GM12878 (cell line): Measurements from ENCODE around the gene ACOX1. TPM values are rescaled to one million over a fixed set of nuclear protein-coding genes. Genes with fewer than 3 reads are reported as not detected.

ENCODE experiments used
- ATAC-seq: fragments of 200-7000 bp; cut with Tn5 transposase; 3 replicates; pipeline ENCODE4 v1.9.1; 2020; ENCODE audit warnings: mild to moderate bottlenecking, moderate library complexity
- BruUV-seq: library from RNA; stranded (reverse); fragments of 400-500 nt; replicated peaks from 2 replicates; lab custom pipeline; 2021; lab: Mats Ljungman, UMichigan
- CTCF ChIA-PET: fragments of 300-600 bp; sonication (Branson Sonifier 250); formaldehyde crosslinking; extraction: SDS; loops from one replicate; lab custom pipeline; 2021; ENCODE audit warnings: inconsistent platforms; lab: Yijun Ruan, JAX
- POLR2A ChIA-PET: fragments of 350-600 bp; formaldehyde crosslinking; extraction: SDS; loops from one replicate; lab custom pipeline; 2021; ENCODE audit warnings: inconsistent platforms; lab: Charles Lee
- RAD21 ChIA-PET: fragments of 300-600 bp; sonication (Branson Sonifier 250); formaldehyde crosslinking; loops from one replicate; lab custom pipeline; 2023; ENCODE audit warnings: antibody characterized with exemption; ENCODE audit not compliant: unreplicated experiment; lab: Charles Lee
- SMC1A ChIA-PET: fragments of 300-600 bp; sonication (Branson Sonifier 250); formaldehyde crosslinking; loops from one replicate; lab custom pipeline; 2023; ENCODE audit not compliant: unreplicated experiment, uncharacterized antibody; lab: Charles Lee
- DNase-seq: peaks from one replicate; pipeline ENCODE4 v3.0.0-alpha.2; 2011; ENCODE audit warnings: low read depth, low spot score
- FAIRE-seq: peaks from 3 replicates; lab custom pipeline; 2011; peaks lifted over from hg19 to GRCh38; lab: Jason Lieb, UNC
- H2AFZ ChIP-seq: 2 replicates; pipeline ENCODE4 v1.6.0; 2011; ENCODE audit warnings: low read depth, low read length, control low read depth; ENCODE audit not compliant: control insufficient read depth
- H3K27ac ChIP-seq: 2 replicates; pipeline ENCODE4 v1.5.1; 2011; ENCODE audit warnings: control low read depth; ENCODE audit not compliant: control insufficient read depth, insufficient read depth
- H3K27me3 ChIP-seq, 2 experiments: replicated peaks in 1 of 2; 2 replicates each; pipeline versions ENCODE4 v1.6.0 to v1.6.1; 2011; ENCODE audit warnings: low read length in 1 of 2; ENCODE audit not compliant: control insufficient read depth in 2 of 2, insufficient read depth in 2 of 2
- H3K36me3 ChIP-seq, 2 experiments: 2 replicates each; pipeline ENCODE4 v1.5.1; 2011; ENCODE audit warnings: low read length in 1 of 2; ENCODE audit not compliant: control insufficient read depth in 2 of 2, insufficient read depth in 2 of 2
- H3K4me1 ChIP-seq: 2 replicates; pipeline ENCODE4 v1.6.1; 2011; ENCODE audit warnings: mild to moderate bottlenecking, low read length, moderate library complexity, mixed read lengths; ENCODE audit not compliant: control insufficient read depth, insufficient read depth
- H3K4me2 ChIP-seq: 2 replicates; pipeline ENCODE4 v1.6.0; 2011; ENCODE audit warnings: control low read depth; ENCODE audit not compliant: control insufficient read depth, insufficient read depth
- H3K4me3 ChIP-seq: fragments of 200-600 bp; sonication (generic); 2 replicates; pipeline ENCODE4 v1.5.1; 2016
- H3K79me2 ChIP-seq: 2 replicates; pipeline ENCODE4 v1.6.0; 2011; ENCODE audit warnings: low read length; ENCODE audit not compliant: control insufficient read depth, insufficient read depth
- H3K9ac ChIP-seq: 2 replicates; pipeline ENCODE4 v1.8.0; 2011; ENCODE audit warnings: low read length, control low read depth, mixed read lengths; ENCODE audit not compliant: control insufficient read depth, insufficient read depth
- H3K9me3 ChIP-seq: replicated peaks from 3 replicates; pipeline ENCODE4 v1.5.1; 2011; ENCODE audit warnings: mild to moderate bottlenecking, low read length; ENCODE audit not compliant: control insufficient read depth, insufficient read depth
- H4K20me1 ChIP-seq: 2 replicates; pipeline ENCODE4 v1.6.0; 2011; ENCODE audit not compliant: control insufficient read depth, insufficient read depth
- BMI1 ChIP-seq: fragments of 450-650 bp; IDR thresholded peaks from 2 replicates; pipeline ENCODE4 v1.6.1; 2016; ENCODE audit warnings: mild to moderate bottlenecking, moderate library complexity, borderline replicate concordance
- CBX5 ChIP-seq: sonication (generic); IDR thresholded peaks from 2 replicates; pipeline ENCODE4 v1.6.1; 2016; ENCODE audit warnings: low read depth, moderate library complexity, mild to moderate bottlenecking, inconsistent platforms
- CHD4 ChIP-seq: fragments of 200-600 bp; sonication (generic); IDR thresholded peaks from 2 replicates; pipeline ENCODE4 v1.6.1; 2016; ENCODE audit warnings: mild to moderate bottlenecking
- DPF2 ChIP-seq: fragments of 450-650 bp; IDR thresholded peaks from 2 replicates; pipeline ENCODE4 v1.6.1; 2017; ENCODE audit warnings: mild to moderate bottlenecking
- EZH2 ChIP-seq: IDR thresholded peaks from 2 replicates; pipeline ENCODE4 v1.6.1; 2012; ENCODE audit warnings: low read depth, mild to moderate bottlenecking, control low read depth, inconsistent platforms, low read length, borderline replicate concordance; ENCODE audit not compliant: control insufficient read depth
- FOXM1 ChIP-seq: IDR thresholded peaks from 2 replicates; pipeline ENCODE4 v1.6.1; 2012; ENCODE audit warnings: low read depth, mild to moderate bottlenecking, inconsistent platforms, low read length, moderate library complexity
- IKZF2 ChIP-seq, 2 experiments: fragments of 450-650 bp; IDR thresholded peaks; 2 replicates each; pipeline ENCODE4 v1.6.1; 2017; ENCODE audit warnings: mild to moderate bottlenecking in 2 of 2, moderate library complexity in 2 of 2
- NBN ChIP-seq: fragments of 450-650 bp; IDR thresholded peaks from 2 replicates; pipeline ENCODE4 v1.6.1; 2016
- NFYB ChIP-seq: IDR thresholded peaks from 2 replicates; pipeline ENCODE4 v1.6.1; 2011; ENCODE audit warnings: low read depth, mild to moderate bottlenecking, low read length, improper control_type of control experiment, moderate library complexity; ENCODE audit not compliant: insufficient read depth
- POU2F2 ChIP-seq: IDR thresholded peaks from 3 replicates; pipeline ENCODE4 v1.6.1; 2011; ENCODE audit warnings: low read depth, mild to moderate bottlenecking, low read length, borderline replicate concordance
- TARDBP ChIP-seq: IDR thresholded peaks from 2 replicates; pipeline ENCODE4 v1.6.1; 2016; ENCODE audit warnings: borderline replicate concordance
- TBL1XR1 ChIP-seq: IDR thresholded peaks from 2 replicates; pipeline ENCODE4 v1.6.1; 2012; ENCODE audit warnings: low read depth, low read length, improper control_type of control experiment
- ZNF217 ChIP-seq: fragments of 450-650 bp; IDR thresholded peaks from 2 replicates; pipeline ENCODE4 v1.6.1; 2017; ENCODE audit warnings: antibody characterized with exemption, mild to moderate bottlenecking
- WGBS: methylation state at CpG from one replicate; pipeline ENCODE4 v1.1.6; 2016; ENCODE audit warnings: low lambda C conversion rate; ENCODE audit not compliant: insufficient replicate concordance, insufficient coverage; ENCODE audit errors: missing lambda C conversion rate; 5-methylcytosine and 5-hydroxymethylcytosine counted together
- in situ Hi-C: fragments of 300-500 bp; cut with MboI; formaldehyde crosslinking; loops from 9 replicates; pipeline ENCODE4 v1.14.3; 2018; ENCODE audit warnings: mixed read lengths
- intact Hi-C: fragments of 100-400 bp; cut with micrococcal nuclease; formaldehyde crosslinking; loops from one replicate; pipeline ENCODE4 v1.14.2; 2022; ENCODE audit not compliant: unreplicated experiment
- polyA plus RNA-seq, 11 experiments: library from polyadenylated mRNA; depleted of rRNA in 4 of 11; unstranded in 6 of 11; stranded (reverse) in 5 of 11; fragments of >200 nt; fragmentation: Nextera tagmentation in 4 of 11; fragmentation: Illumina TruSeq in 1 of 11; extraction: Ambion mirVana in 4 of 11; extraction: Trizol in 1 of 11; gene quantifications; 1 replicate in 1 of 11; 2 replicates in 10 of 11; pipeline versions ENCODE4 v1.2.1 to v1.2.3, GENCODE V29; 2011 to 2016; ENCODE audit warnings: inconsistent platforms in 2 of 11, missing spikeins in 2 of 11, low read depth in 1 of 11
- total RNA-seq, 4 experiments: library from RNA; depleted of rRNA in 3 of 4; stranded (reverse); fragments of >200 nt in 3 of 4; fragmentation: Illumina TruSeq in 1 of 4; extraction: Trizol in 1 of 4; gene quantifications; 2 replicates each; pipeline versions ENCODE4 v1.2.1 to v1.2.3, GENCODE V29; 2013 to 2021
- TF ChIP-seq, protein P1 (sequence below): fragments of 450-650 bp; IDR thresholded peaks from 2 replicates; pipeline ENCODE4 v1.6.1; 2016; ENCODE audit warnings: mild to moderate bottlenecking
- TF ChIP-seq, protein P2 (sequence below): fragments of 450-650 bp; IDR thresholded peaks from 2 replicates; pipeline ENCODE4 v1.6.1; 2017; ENCODE audit warnings: mild to moderate bottlenecking, moderate library complexity

Gene ACOX1
- total and polyA plus RNA-seq, 10 of the 15 experiments (the other 5 are each of a cell fraction or from before 2014, with no cell fraction given): 6.5 to 26.2 (median 21.6) TPM

DNA sequence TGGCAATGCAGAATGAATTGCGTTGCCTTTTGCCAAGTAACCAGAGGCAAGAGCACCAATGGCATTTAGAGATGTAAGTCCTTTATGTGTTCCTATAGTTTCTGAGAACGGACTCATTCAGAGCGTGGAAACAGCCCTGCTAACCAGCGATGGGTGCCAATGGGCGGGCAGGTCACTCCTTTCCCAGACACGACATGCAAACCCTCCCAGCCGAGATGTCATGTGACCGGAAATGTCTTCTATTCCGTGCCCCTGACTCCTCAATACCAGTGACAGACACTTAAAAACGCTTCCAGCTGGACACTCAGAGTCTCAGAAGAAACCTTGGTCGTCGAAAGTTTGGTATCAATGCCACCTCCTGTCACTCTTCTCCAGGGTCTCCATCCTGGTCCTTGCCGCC, 41.3 kb downstream of the ACOX1 start:
- Histone ChIP-seq H3K9ac (no peak overlapping the region), H3K9me3 (no peaks in the 10 kb centered on the region), H3K79me2 (no peaks in the 10 kb centered on the region), H3K4me3 (no peak overlapping the region), H3K27ac (no peak overlapping the region), H4K20me1 (no peaks in the 10 kb centered on the region), H2AFZ (no peak overlapping the region), H3K27me3 (no peaks in the 10 kb centered on the region), H3K36me3 (no peaks in the 10 kb centered on the region), H3K4me1 (no peaks in the 10 kb centered on the region), H3K4me2 (no peak overlapping the region)
- POLR2A ChIA-PET: interaction anchor here (0.7 kb wide), 1 partner anchor 385 kb away, joined by 3 read pairs; no protein-coding TSS in a partner anchor
- CTCF ChIA-PET: interaction anchor here (1.5 kb wide), 1 partner anchor 9 kb away, joined by 3 read pairs; no protein-coding TSS in a partner anchor
- in situ Hi-C loops: no loop called here
- TF ChIP-seq BMI1: no peak
- TF ChIP-seq TARDBP: no peak
- TF ChIP-seq POU2F2: no peak
- TF ChIP-seq DPF2: no peak
- no peak for TF ChIP-seq EZH2
- TF ChIP-seq, protein P1, sequence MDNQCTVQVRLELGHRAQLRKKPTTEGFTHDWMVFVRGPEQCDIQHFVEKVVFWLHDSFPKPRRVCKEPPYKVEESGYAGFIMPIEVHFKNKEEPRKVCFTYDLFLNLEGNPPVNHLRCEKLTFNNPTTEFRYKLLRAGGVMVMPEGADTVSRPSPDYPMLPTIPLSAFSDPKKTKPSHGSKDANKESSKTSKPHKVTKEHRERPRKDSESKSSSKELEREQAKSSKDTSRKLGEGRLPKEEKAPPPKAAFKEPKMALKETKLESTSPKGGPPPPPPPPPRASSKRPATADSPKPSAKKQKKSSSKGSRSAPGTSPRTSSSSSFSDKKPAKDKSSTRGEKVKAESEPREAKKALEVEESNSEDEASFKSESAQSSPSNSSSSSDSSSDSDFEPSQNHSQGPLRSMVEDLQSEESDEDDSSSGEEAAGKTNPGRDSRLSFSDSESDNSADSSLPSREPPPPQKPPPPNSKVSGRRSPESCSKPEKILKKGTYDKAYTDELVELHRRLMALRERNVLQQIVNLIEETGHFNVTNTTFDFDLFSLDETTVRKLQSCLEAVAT: no peak
- no peak for TF ChIP-seq CHD4
- no peak for TF ChIP-seq FOXM1
- TF ChIP-seq NBN: no peak
- TF ChIP-seq NFYB: no peak
- TF ChIP-seq TBL1XR1: no peak
- TF ChIP-seq, protein P2, sequence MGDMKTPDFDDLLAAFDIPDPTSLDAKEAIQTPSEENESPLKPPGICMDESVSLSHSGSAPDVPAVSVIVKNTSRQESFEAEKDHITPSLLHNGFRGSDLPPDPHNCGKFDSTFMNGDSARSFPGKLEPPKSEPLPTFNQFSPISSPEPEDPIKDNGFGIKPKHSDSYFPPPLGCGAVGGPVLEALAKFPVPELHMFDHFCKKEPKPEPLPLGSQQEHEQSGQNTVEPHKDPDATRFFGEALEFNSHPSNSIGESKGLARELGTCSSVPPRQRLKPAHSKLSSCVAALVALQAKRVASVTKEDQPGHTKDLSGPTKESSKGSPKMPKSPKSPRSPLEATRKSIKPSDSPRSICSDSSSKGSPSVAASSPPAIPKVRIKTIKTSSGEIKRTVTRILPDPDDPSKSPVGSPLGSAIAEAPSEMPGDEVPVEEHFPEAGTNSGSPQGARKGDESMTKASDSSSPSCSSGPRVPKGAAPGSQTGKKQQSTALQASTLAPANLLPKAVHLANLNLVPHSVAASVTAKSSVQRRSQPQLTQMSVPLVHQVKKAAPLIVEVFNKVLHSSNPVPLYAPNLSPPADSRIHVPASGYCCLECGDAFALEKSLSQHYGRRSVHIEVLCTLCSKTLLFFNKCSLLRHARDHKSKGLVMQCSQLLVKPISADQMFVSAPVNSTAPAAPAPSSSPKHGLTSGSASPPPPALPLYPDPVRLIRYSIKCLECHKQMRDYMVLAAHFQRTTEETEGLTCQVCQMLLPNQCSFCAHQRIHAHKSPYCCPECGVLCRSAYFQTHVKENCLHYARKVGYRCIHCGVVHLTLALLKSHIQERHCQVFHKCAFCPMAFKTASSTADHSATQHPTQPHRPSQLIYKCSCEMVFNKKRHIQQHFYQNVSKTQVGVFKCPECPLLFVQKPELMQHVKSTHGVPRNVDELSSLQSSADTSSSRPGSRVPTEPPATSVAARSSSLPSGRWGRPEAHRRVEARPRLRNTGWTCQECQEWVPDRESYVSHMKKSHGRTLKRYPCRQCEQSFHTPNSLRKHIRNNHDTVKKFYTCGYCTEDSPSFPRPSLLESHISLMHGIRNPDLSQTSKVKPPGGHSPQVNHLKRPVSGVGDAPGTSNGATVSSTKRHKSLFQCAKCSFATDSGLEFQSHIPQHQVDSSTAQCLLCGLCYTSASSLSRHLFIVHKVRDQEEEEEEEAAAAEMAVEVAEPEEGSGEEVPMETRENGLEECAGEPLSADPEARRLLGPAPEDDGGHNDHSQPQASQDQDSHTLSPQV: no peak
- TF ChIP-seq ZNF217: no peak
- no peak for TF ChIP-seq IKZF2 (IDR thresholded peaks at IDR 0.05)
- TF ChIP-seq CBX5: no peak
- no peak for FAIRE-seq
- ATAC-seq: no peak
- RAD21 ChIA-PET: no interaction called here
- SMC1A ChIA-PET: no interaction called here
- DNase-seq: no peak
- no TSS peak for BruUV-seq
- WGBS: 89% methylated on average over 13 of the region's 13 CpGs
- intact Hi-C loops: no loop called here
